Fibroblast of pulmonary artery (primary cell): Measurements from ENCODE around the gene NOL3.

Experiments
- DNase-seq: peaks from one replicate; pipeline ENCODE4 v3.0.0-alpha.2; 2010; ENCODE audit warnings: low read depth
- H3K4me3 ChIP-seq: replicated peaks from 2 replicates; pipeline ENCODE4 v1.5.1; 2011; ENCODE audit warnings: low read depth, mild to moderate bottlenecking, control low read depth, low read length, moderate library complexity
- CTCF ChIP-seq: IDR thresholded peaks from 2 replicates; pipeline ENCODE4 v1.5.1; 2011; ENCODE audit warnings: mild to moderate bottlenecking, control low read depth, low read length, inconsistent platforms; ENCODE audit errors: missing control alignments

The NOL3 gene

DNA sequence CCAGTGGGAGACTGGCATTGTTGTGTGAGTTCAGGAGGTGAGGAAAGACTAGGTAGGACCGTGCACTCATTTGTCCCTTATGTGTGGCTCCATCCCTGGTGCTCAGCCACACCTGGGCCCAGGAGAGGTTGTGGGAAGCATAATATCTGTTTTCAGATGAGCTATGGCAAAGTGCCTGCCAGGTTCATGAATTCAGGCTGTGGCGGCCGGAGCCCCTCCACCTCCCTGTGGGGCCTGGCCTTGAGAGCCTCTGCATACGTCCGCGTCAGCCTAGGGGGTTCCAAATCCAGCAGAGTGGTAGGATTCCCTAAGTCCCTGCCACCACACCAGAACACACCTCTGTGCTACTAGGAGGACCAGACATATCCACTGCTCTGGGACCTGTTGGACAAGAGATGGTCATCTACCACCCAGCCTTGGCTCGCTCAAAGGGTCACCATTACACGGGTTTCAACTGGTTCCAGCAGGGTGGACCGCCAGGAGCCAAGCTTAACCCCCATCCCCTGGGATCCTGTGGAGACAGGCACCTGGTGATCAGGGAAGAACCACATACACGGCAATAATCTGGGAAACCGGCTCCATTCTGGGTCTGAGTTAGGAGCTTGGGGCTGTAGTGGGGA, 21.6 kb upstream of the NOL3 start:
- no peak for TF ChIP-seq CTCF
- no peak for DNase-seq
- no peak overlapping the region for H3K4me3 ChIP-seq

DNA sequence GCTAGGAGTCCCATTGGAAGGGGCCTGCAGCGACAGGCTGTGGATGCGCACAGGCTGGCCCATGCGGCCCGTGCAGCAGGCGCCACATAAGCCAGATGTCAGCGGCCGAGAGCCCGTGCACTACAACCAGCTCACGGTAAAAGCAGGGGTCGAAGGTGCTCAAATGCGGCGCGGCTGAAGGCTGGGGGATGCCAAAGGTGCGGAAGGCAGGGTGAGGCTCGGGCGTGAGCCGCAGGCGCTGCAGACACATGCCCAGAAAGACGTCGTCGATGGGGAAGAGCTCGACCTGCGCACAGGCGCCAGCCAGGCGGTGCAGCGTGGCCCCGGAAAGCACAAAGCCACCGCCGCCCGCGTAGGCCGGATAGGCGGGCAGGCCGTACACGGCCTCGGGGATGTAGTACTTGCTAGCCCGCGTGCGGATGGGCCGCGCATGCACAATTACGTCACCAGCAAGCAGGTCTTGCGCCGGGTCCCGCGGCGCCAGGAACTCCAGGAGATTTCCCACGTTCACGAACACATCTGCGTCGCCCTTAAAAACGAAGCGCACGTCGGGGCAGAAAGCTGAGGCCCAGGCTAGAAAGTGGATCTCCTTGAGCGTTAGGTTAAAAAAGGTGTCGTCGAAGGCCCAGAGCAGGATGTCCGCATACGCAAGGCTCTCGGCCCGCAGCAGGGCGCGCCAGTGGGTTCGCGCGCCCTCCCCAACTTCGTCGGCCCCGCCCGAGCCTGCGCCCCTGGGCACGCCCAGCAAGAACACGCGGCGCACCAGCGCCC, 20.9 kb upstream of the NOL3 start:
- TF ChIP-seq CTCF = no peak
- no peak overlapping the region for H3K4me3 ChIP-seq
- no peak for DNase-seq

DNA sequence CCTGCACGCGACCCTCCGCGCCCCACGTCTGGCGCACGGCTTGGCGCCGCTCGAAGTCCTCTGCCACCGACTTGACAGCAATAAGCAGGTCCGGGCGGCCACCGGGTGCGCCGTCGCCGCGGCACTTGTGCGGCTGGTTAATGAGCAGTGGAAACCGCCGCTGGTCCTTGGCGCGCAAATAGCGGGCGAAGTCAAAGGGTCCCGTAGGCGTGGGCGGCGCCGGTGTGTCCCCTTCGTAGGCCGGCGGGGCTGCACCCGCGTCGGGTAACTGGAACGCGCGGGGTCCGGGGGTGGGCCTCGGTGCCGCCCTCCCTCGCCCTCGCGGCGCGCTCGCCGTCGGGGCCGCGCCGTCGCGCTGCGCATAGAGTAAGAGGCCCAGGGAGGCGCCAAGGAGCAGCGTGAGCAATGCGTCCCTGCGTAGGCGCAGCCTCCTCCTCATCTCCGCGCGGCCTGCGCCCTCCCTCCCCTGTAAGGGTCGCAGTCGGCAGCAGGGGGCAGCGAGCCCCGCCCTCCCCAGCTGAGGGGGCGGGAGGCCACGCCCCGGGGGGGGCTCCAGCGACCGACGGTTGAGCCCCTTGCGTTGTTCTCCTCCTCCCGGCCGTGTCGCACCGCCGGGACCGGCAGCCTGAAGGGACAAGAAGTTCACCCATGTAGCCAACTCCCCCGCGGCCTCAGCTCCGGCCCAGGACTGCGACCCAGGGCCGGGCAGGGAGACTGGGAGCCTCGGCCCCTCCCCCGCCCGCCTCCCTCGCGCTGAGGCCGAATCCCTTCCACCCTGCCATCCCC, 20.1 kb upstream of the NOL3 start:
- TF ChIP-seq CTCF = no peak
- peak overlapping the region; percentile 64 for H3K4me3 ChIP-seq
- DNase-seq = peak; percentile 76

DNA sequence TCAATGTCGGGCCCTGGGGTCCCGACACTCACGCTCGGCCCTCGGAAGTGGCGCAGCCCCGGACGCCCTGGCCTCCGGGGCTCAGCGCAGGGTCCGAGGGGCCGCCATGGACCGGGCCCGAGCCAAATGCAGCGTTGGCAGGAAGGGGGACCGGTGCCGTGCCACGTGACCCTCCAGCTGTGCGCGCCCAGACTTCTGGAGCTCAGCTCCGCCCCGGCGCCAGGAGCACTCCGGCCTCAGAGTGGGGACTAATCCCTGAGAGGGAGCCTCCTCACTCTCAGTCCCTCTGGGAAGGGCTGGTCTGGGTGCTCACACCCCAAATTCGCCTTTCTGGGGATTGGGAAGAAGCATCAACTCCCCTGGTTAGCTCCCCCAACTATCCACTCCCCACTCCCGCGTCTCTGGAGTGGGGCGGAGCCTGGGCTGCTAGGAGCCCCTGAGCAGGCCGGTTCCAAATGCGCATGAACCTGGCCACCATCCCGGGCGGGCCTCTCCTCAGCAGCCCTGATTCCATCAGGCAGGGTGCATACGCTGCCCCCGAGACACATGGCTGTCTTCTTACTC, 19.4 kb upstream of the NOL3 start, which contains the start of gene B3GNT9:
Gene B3GNT9, minus strand, starts transcription at position 166 of the 564 bp plus-strand sequence. CDS start 513 bp downstream, outside the sequence.
- peak within 1 kb of the TSS; percentile 64 for H3K4me3 ChIP-seq
- no peak for TF ChIP-seq CTCF
- DNase-seq = peak; percentile 71

- no peak for TF ChIP-seq CTCF
- DNase-seq = no peak
- H3K4me3 ChIP-seq = no peak overlapping the region
These were observed 18.8 kb upstream of the NOL3 start for GRCh38 chr16:67151431-67152097.

GRCh38 chr16:67154578-67155294, 15.6 kb upstream of the NOL3 start:
- no peak overlapping the region for H3K4me3 ChIP-seq
- no peak for DNase-seq
- no peak for TF ChIP-seq CTCF
